ENCODE measurements around the gene AQP6. TPM values are rescaled to one million over a fixed set of nuclear protein-coding genes. Genes with fewer than 3 reads are reported as not detected.
A peak's percentile ranks its signal among the peaks of the same experiment; 100 is the strongest.

AQP6 gene
- total RNA-seq, 6 donors from 2014 or later, result 0.06 to 0.39 (median 0.24) TPM; not detected in 2

GRCh38 chr12:49979016-49979586 lies 6.4 kb downstream of the AQP6 start:
- H3K4me1 ChIP-seq, result peaks cover 8 to 11% (median 9%) of the 10 kb centered on the region in 4 donors
- H3K9me3 ChIP-seq, result no peaks in the 10 kb centered on the region
- DNase-seq (no peak), ATAC-seq (ENCODE audit: low FRiP score in 2 of 2) (no peak)
- no peak overlapping the region for H3K4me3 ChIP-seq
- WGBS, 2 donors, result 93 to 94% methylated on average over 10 of the region's 10 CpGs
- no peaks in the 10 kb centered on the region for H3K36me3 ChIP-seq
- no peak overlapping the region for H3K27ac ChIP-seq
- TF ChIP-seq CTCF (IDR thresholded peaks at IDR 0.05), result no peak
- no peak for TF ChIP-seq POLR2A (IDR thresholded peaks at IDR 0.05)
- TF ChIP-seq POLR2AphosphoS5 (IDR thresholded peaks at IDR 0.05), result no peak
- no peak for TF ChIP-seq EP300 (IDR thresholded peaks at IDR 0.05)
- H3K27me3 ChIP-seq, result no peaks in the 10 kb centered on the region

- no peaks in the 10 kb centered on the region for H3K36me3 ChIP-seq
- no peak for DNase-seq
- H3K9me3 ChIP-seq, result no peaks in the 10 kb centered on the region
- no peaks in the 10 kb centered on the region for H3K27me3 ChIP-seq
- H3K27ac ChIP-seq, result no peak overlapping the region
- ATAC-seq (ENCODE audit: low FRiP score in 2 of 2), result no peak
- 78 to 79% methylated on average over 3 of the region's 3 CpGs for WGBS, 2 donors
- H3K4me1 ChIP-seq, result peaks cover 6 to 14% (median 12%) of the 10 kb centered on the region in 4 donors
- TF ChIP-seq EP300 (IDR thresholded peaks at IDR 0.05), result no peak
- TF ChIP-seq POLR2AphosphoS5 (IDR thresholded peaks at IDR 0.05), result no peak
- no peak for TF ChIP-seq CTCF (IDR thresholded peaks at IDR 0.05)
- no peak for TF ChIP-seq POLR2A (IDR thresholded peaks at IDR 0.05)
- no peak overlapping the region for H3K4me3 ChIP-seq
These were observed 7.0 kb downstream of the AQP6 start for GRCh38 chr12:49979791-49980190.

GRCh38 chr12:49980501-49981349 lies 8.0 kb downstream of the AQP6 start:
- TF ChIP-seq EP300 (IDR thresholded peaks at IDR 0.05) (no peak), POLR2AphosphoS5 (IDR thresholded peaks at IDR 0.05) (no peak), CTCF (IDR thresholded peaks at IDR 0.05) (no peak), POLR2A (IDR thresholded peaks at IDR 0.05) (no peak)
- no peaks in the 10 kb centered on the region for H3K27me3 ChIP-seq
- H3K4me3 ChIP-seq, result no peak overlapping the region
- H3K9me3 ChIP-seq, result no peaks in the 10 kb centered on the region
- no peaks in the 10 kb centered on the region for H3K36me3 ChIP-seq
- DNase-seq (no peak), ATAC-seq (ENCODE audit: low FRiP score in 2 of 2) (no peak)
- H3K27ac ChIP-seq, result no peak overlapping the region
- 83 to 87% methylated on average over 10 of the region's 10 CpGs for WGBS, 2 donors
- H3K4me1 ChIP-seq, result peaks cover 6 to 14% (median 11%) of the 10 kb centered on the region in 4 donors

- 79 to 88% methylated on average over 7 of the region's 7 CpGs for WGBS, 2 donors
- no peak for TF ChIP-seq CTCF (IDR thresholded peaks at IDR 0.05)
- no peak for TF ChIP-seq POLR2A (IDR thresholded peaks at IDR 0.05)
- TF ChIP-seq EP300 (IDR thresholded peaks at IDR 0.05), result no peak
- no peak for TF ChIP-seq POLR2AphosphoS5 (IDR thresholded peaks at IDR 0.05)
- ATAC-seq (ENCODE audit: low FRiP score in 2 of 2) (peak in 1 of 2 donors; percentile 33), DNase-seq (no peak)
- no peak overlapping the region for H3K27ac ChIP-seq
- no peak overlapping the region for H3K4me3 ChIP-seq
- H3K4me1 ChIP-seq, result peaks cover 6 to 15% (median 12%) of the 10 kb centered on the region in 4 donors
- H3K9me3 ChIP-seq, result no peaks in the 10 kb centered on the region
- H3K36me3 ChIP-seq, result no peaks in the 10 kb centered on the region
- no peaks in the 10 kb centered on the region for H3K27me3 ChIP-seq
These were observed 9.7 kb downstream of the AQP6 start for GRCh38 chr12:49982246-49983087.
